Hematopoietic multipotent progenitor cell treated with erythropoietin and hydrocortisone succinate and interleukin-3 and kit ligand, for 15 days (in vitro differentiated cells): ENCODE measurements around the gene ANO2.

Source experiments
- DNase-seq: peaks from one replicate; pipeline ENCODE4 v3.0.0-alpha.2; 2015; ENCODE audit warnings: low spot score

ANO2 gene

DNA sequence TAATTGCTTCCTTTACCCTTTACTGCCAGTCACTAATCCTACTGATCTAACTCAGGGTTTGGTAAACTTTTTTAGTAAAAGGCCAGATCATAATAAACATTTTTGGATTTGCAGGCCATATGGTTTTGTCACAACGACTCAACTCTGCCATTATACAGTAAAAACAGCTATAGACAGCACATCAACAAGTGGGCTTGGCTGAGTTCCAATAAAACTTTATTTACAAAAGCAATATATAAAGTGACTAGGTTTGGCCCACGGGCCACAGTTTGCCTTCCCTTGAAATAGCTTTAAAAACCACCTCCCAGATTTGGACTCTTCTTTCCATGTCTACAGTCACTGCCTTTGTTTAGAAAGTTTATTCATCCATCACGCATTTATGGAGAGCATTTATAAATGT lies 366.3 kb downstream of the ANO2 start:
- DNase-seq = no peak

DNA sequence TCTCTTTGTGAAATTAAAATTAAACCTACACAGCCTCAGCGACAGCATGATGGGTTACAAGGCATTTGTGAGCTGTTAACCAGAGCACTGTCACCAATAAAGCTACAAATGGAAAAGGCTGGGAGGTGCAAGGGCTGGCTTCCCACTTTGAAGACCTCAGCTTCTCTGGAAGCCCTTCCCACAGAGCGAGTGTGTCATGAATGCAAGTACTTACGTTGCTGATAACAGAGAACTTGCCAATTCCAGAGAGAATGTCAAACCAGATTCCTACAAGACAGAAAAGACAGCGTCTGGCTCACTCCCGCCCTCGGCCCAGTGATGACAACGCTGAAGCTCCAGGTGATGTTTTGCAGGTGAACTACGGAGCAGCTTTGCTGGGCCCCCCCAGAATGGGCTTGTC lies 367.3 kb downstream of the ANO2 start:
- no peak for DNase-seq

DNA sequence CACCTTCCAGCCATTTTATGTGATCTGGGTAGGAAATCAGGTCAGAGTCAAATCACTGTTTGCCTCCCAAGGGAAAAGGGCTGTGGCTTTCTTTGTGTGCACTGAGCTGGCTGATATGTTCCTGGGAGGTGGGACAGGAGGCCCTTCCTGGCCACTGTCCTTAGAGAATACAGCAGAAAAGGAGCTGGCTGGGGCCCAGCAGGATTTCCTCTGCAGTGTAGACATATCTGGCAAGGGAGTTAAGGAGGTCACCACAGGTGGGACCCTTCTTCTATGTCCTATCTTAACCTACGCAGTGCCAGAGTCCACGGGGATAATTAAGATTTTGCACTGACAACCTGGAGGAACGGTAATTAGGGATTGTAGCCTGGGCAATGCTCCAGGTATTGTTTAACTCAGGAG lies 367.8 kb downstream of the ANO2 start:
- no peak for DNase-seq

DNA sequence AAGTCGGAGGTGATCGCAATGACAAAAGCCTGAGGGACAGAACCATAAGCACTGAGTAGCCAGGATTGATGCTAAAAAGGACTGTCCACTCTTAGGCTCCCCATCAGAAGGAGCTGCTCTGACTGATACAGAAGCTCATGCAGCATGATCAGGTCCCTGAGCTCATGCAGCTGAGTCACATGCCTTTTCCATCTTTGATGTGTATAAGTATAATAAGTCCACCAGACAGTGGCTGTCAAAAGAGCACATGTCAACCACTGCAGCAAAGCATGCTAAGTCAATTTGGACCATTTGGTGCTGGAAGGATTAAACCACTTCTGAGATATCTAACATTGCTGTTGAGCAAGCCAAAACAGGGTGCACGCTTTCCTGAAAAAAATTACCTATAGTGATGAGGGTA lies 369.1 kb downstream of the ANO2 start:
- DNase-seq = no peak

DNA sequence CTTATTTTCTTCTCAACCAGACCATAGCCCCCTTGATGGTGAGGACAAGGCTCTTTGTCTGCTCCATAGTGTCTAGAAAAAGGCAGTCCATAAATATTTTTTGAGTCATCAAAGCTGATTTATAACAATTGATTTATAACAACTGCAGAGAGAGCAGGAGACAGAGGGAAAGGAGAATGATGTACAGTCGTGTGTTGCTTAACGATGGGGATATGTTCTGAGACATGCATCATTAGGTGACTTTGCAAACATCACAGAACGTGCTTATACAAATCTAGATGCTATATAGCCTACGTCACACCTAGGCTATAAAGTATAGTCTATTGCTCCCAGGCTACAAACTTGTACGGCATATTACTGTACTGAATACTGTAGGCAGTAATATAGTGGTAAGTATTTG lies 369.8 kb downstream of the ANO2 start:
- DNase-seq = no peak

DNA sequence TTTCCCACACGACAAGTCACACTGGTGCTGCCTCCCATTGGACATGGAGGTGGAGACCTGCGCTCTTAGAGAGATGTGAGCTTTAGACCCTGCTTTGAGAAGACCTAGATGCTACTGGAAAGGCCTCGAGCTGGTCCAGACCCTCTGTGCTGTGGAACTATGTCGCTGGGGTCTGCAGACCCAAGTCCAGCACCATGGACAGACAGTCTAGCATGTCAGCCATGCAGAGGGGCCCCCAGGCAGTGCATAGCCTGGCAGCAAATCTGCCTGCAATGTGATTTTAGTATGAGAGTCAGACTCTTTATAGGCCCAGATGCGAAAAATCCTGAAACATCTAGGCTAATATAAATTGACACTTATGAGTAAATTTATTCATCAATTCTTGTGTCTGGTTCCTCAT lies 371.7 kb downstream of the ANO2 start:
- DNase-seq = no peak

DNA sequence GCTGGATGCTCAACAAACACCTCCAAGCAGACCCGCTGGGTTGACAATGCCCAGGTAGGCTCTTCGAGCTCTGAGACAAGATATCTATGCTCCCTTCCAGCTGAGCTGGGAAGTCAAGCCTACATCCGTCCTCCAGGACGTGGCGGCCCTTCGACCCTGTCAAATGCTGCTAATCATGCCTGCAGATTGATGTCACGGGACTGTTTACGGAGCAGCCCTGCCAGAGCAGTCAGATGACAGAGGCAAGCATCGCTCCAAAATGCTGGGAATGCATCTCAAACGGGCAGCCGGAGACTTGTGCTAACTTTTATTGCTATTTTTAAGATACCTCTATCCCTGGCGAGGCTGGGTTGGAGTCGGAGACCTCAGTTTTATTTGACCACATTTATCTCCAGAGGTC lies 373.9 kb downstream of the ANO2 start:
- DNase-seq = no peak

DNA sequence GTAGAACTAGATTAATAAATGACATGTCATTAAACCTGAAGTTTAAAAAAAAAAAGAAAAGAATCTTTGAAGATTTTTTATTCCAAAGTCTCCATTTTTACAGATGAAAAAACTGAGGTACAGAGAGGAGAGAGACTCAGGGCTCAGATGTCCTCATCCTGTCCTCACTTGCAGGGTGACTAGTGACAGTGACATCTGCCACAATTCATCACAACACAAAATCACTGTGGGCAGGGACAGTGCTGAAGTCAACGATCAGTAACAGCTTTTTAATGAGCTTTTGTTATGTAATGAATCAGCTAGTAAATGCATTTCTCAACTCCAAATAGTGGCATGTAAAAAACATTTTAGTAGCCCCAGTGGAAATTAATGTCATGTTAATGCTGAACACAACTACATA lies 374.6 kb downstream of the ANO2 start:
- DNase-seq = no peak

DNA sequence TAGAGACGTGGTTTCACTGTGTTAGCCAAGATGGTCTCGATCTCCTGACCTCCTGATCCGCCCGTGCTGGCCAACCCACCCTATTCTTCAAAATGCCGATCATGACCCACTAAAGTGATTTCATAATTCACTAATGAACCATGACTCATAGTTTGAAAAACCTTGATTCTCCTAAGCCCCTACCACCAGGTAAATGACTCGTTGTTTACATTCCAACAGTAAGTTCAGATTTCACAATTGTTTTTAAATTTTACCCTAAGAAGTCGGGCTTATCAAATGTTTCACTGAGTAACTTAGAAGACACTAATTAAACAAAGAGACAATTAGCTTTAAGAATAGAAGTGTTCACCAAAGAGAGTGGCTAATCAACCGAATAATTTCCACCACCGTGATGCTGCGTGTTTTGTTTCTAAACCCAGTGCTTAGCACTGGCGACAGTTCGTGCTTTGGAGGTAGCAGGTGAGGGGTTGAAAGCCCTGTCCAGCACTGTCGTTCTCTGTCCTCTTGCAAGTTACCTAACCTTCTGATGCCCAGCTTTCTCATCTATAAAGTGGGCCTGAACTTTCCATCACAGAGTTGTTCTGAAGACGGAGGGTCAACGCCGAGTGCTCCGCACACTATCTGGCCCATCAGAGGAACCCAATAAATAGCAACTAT lies 376.6 kb downstream of the ANO2 start:
- no peak for DNase-seq

DNA sequence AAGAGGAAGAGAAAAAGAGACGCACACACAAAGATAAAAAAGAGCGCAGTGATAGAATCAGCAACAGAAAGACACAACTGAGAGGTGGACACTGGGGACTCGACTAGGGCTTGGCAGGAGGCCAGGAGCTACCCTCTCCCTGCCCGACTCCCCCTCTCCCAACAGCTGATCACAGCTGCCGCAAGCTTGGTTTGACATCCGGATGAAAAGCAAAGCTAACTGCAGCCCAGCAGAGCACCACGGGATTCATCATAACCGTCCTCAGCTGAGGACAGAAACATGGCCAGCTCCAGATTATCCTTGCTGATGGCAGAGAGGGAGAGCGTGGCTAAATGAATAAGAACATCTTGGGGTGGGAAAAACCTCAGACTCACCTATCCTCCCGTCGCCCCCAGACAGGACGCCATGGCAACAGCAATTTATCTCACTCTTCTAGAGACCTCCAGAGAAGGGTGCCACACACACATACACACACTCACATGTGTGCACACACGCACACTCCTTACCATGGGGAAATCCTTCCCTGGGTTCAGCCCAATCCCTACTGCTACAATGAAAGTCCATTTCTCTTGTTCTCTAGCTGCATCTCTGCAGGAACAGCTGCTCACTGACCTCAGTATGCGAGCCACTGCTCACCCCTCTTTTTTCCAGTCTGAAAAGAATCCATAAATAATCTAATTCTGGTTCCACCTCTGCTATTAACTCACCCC lies 377.9 kb downstream of the ANO2 start:
- no peak for DNase-seq

DNA sequence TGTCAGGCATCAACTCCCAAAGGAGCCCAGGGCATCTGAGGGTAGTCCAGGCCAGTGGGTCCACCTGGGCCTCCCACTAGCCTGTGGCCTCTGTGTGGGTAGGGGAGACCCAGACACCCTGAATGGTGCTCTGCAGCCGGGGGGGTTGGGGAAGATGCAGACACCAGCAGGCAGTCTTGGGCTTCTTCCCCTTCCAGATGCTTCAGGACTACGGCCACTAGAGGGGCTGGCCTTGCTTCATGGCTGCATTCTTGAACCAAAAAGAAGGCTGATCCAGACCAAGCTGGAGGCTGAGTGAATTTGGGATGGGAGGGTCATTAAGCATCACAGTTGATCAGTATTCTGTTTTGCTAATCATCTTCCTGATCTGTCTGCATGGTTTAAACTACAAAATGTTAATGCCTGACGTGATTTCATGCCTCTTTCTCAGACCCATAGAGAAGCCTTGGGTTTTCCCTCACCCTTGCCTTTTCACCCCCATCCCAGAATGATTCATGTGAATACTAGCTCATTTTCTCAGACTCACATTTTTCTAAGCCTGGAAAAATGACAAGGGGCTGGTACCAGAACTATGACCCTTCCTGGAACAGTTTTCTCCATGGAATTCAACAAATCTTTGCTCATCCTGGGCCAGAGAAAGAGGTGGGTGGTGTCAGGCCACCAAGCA lies 379.0 kb downstream of the ANO2 start:
- no peak for DNase-seq

DNA sequence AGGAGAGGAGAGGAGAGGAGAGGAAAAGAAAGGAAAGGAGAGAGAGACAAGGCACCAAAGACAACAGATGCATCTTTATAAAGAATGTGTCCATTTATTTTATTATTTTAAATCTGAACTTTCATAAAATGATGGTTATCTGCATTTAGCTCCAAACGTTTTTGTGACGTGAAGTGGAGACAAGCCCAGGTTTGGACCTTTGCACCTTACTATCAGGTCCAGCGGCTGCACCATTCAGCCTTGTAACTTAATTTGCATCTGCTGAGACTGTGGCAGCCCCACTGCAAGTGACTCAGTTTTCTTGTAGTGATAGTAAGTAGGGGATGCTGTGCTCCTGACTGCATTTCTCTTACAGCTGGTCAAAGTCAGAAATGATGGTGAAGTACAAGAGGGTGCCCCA lies 382.5 kb downstream of the ANO2 start:
- no peak for DNase-seq

DNA sequence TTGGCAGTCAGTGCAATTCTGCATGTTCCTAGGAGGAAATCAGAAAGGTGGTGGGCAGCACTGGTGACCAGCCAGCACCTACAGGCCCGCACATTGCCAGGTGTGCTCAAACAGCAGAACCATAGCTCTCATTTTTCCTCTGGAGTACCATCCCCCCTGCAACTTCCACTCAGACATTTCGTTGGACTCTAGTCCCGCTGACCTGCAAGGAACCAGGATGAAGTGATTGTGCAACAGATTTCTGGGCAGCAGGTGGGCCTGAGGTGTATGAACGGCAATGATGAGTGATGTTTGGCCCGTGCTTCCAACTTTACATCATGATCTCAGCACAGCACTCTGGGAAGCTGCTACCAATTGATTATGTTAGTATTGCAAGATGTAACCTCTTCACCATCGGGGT lies 383.2 kb downstream of the ANO2 start:
- no peak for DNase-seq

DNA sequence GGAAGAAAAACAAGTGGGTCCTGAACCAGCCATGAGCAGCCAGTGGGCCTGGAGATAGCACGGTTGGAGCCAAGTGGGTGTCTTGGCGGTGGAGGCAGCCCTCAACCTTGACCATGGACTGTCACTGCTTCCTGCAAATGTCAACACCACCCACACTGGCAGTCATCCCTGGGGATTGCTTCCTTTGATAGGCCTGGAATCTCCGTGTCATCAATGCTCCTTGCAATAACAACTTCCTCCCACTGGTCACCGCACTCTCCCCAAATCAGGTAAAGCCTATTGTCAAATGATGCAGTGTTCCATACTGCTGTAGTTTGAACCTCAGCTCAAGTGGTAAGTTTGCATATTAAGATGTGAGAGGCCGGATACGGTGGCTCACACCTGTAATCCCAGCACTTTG lies 384.0 kb downstream of the ANO2 start:
- DNase-seq = no peak

DNA sequence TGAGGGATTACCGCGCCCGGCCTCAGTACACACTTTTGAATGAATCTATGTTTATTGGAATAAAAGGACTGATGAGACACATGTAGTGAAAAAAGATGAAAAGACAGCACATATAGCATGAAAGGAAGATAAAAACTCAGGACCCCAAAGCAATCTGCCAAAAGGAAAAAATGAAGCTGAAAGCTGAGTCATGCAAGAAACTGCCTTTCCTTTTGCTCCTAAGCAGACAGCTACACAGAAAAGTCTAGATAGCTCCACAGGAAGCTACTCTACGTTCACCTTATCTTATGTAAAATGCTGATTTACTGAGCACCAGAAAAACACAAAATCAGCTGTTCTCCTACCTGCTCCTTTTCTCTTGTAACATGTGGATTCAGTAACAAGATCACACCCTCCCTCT lies 384.8 kb downstream of the ANO2 start:
- no peak for DNase-seq

DNA sequence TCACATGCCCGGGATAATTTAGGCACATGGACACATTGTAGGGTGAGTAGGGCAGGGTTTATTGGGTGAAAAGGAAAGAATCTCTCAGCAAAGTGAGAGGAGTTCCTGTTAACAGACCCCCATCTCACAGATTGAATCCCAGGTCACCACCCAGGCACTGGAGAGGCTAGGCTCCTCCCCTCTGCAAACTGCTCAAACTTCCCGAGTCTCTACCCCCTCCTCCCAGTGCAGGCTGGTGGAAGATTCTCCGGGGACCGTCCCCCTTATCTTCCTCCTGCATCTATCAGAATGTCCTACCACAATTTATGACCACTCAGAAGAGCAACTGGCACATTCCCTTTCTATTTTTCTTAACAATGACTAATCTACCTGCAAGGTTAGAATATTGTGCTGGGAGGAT lies 387.2 kb downstream of the ANO2 start:
- DNase-seq = no peak

DNA sequence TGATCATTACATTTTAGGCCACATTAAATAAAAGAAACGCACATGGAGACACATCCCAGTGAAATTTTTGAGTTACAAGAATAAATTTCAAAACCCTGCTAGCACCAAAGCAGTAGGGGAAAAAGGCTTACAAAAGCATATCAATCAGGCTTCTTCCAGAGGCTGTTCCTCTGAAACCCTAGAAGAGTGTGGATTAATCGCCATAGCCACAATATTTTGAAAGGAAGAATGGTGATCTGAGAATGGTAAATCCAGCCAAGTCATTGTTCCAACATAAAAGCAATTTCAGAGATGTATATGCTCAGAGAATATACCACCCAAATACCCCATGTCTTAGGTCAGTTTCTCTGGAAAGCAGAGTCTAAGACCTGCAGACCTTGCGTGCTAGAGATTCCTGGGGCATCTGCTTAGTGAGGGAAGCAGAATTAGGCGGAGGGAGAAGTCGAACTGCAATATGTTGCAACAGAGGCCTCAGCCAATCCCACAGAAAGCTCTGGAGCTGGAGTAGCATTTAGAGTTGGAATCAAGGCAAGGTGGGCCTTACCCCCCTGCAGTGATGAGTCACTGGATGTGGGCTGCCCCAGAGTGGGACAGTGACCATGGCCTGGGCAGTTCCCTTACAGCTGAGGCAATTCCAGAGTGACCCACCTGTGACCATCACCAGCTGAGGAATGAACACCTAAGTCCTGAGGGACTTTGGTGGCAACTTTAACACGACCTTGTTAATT lies 387.9 kb downstream of the ANO2 start:
- no peak for DNase-seq

DNA sequence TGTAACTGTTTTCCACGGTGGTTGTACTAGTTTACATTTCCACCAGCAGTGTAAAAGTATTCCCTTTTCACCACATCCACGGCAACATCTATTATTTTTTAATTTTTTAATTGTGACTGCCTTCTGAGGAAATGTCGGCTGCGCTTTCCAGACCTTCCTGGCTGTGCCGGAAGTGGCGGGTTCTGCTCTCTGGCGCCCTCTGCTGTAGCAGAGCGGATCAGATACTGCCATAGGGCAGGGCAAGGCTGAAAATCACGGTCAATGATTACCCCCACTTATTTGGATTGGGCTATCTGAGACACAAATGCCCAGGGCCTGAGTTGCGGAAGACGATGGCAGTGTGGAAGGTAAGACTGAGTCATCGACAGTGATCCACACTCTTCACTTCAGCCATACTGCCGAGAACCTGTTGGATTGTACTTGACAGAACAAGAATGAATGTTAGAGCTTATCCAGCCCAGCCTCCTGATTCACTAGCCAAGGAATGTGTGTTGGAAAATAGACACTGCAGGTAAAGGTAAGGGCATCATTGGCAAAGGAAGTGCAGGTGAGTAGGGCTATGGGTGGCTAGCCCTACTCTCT lies 388.9 kb downstream of the ANO2 start:
- DNase-seq = peak; percentile 11

DNA sequence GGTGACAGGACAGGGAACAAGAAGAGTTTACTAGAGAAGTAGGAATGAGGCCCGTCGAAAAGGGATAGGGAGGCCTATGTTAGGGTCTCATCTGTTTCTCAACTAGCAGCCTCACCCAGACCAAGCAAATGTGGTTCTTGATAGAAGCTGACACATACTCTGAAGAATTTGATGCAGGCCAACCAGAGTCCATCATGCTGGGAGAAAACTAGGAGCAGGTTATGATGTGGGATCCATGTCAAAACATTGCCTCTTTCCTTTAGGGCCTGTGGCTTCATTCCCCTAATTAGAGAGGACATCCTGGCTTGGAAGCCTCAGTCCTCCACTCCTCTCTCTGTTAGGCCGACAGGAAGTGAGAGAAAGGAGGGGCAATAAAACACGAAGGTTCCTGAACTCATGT lies 390.3 kb downstream of the ANO2 start:
- DNase-seq = no peak

DNA sequence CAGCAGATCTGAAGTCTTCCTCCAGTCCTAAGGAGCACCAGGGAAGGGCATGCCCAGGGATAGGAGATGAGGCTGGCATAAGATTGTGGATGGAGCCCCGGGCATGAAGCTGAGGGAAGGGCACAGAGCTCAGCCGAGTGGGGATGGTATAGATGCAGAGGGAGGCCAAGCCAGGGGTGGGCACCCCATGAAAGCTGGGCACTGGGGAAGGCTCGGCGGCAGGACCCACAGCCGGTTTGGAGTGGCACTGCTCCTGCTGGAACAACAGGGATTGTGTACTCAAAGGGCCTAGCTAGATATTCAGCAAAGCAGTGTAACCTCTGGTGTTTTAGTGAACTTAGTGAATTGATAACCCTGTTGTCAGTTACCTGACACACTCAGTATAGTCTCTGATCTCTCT lies 396.0 kb downstream of the ANO2 start:
- DNase-seq = no peak

DNA sequence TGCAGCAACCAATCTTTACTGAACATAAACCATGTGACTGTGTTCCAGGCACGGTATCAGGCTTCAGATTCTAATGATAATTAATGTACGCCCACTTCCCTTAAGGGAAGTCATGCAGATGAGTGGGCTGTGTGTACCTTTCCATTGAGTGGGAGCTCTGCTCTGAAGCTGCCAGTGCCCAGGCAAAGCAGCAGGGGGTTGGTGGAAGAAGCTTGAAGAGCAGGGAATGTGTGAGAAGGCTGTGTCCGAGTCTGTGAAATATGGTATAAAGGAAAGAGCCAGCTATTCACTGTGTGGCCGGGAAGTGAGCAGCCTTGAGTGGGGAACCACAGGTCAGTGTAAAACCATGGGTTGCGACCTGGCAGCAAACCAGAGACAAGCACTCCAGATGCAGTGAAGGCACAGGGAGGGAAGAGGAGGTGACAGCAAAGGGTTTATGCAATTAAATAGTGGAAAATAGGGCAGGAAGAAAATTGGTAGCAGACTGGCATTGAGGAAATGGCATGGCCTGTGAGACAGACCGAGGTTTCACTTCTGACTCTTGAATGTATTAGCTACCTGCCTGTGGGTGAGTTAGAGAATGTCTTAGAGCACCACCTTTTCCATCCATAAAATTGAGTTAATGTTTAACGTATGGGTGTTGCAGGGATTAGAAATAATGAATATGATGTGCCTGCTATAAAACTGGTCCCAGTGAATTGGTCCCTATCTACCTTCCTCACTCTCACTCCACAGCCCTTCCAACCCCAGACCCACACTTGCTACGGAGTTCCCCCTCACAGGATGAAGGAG lies 396.7 kb downstream of the ANO2 start:
- DNase-seq = no peak

DNA sequence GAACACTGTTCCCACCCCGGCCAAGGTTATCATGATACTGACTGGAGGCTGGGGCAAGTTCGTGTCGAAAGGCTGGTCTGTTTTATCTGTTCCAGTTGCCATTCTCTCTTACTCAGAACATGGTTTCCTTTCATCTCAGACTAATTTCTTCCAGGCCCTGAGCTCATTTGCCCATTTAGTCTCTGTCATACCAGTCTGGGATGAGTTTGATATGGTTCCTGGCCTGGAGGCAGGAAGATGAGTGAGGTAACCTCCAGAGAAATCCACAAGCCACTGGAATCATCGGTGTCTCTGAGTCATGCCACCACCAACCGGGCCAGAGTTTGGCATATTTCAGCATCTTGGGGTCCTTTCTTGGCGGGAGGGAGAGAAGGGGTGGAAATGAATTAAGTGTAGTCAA lies 398.4 kb downstream of the ANO2 start:
- DNase-seq = no peak
